T-helper 2 cell treated with Interferon-gamma antibody and Interleukin-4, amounts not matched to agents 5 μg/mL and 100 μg/mL, for 36 hours (primary cell): Measurements from ENCODE around the gene CIRBP.

Experiments used
- DNase-seq: peaks from one replicate; pipeline ENCODE4 v3.0.0; 2021; ENCODE audit warnings: low spot score
- H3K27ac Mint-ChIP-seq: one replicate; pipeline ENCODE4 v1.8.0; 2021; ENCODE audit warnings: mild to moderate bottlenecking, mixed read lengths
- H3K27me3 Mint-ChIP-seq: one replicate; pipeline ENCODE4 v1.8.0; 2021; ENCODE audit warnings: low read depth, mixed read lengths
- H3K36me3 Mint-ChIP-seq: one replicate; pipeline ENCODE4 v1.8.0; 2021; ENCODE audit warnings: low read depth, mixed read lengths
- H3K4me1 Mint-ChIP-seq: one replicate; pipeline ENCODE4 v1.8.0; 2021; ENCODE audit warnings: low read depth, mixed read lengths
- H3K4me3 Mint-ChIP-seq: one replicate; pipeline ENCODE4 v1.8.0; 2022; ENCODE audit warnings: mild to moderate bottlenecking, moderate library complexity, mixed read lengths
- H3K9me3 Mint-ChIP-seq: one replicate; pipeline ENCODE4 v1.8.0; 2021; ENCODE audit warnings: mixed read lengths

CIRBP gene

DNA sequence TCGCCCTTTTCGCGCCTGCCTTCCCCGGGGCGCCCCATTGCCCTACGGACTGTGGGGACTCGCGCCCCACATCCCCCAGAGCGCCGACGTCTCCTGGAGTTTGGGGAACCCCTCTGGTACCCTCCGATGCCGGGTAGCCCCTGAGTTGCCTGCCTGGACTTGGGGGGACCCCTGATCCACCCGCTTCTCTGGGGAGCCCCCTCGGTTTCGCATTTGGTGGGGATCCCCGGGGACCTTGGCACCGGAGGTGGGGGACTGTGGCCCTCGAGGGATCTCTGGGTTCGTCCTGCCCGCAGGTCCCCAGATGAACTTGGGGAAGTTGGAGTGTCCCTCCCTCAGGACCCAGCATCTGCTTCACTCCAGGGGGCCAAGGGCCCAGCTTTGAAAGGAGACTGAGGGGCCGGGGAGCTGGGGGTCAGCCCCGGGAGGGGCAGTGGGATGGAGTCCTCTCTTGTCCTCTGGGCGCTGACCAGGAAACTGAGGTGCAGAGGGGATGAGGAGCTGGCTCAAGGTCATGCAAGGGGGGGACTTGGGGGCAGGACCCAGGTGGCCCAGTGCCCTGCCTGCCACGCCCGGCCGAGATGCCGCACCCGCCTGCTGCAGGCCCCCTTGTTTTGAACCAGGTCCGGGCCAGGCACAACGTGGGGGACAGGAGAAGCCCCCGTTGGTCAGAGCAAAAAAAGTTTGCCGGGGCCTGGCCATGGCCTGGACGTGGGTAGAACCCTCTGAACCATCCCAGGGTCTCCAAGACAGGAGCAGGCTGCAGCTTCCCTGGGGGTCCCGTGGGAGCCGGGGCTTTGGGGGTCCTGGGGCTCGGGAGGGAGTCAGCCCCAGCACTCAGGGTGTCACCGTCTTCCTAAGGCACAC lies 17.6 kb downstream of the CIRBP start:
- peaks cover under 1% of the 10 kb centered on the region for H3K4me1 Mint-ChIP-seq
- H3K9me3 Mint-ChIP-seq = no peaks in the 10 kb centered on the region
- no peaks in the 10 kb centered on the region for H3K36me3 Mint-ChIP-seq
- H3K27me3 Mint-ChIP-seq = peaks cover 22% of the 10 kb centered on the region
- H3K27ac Mint-ChIP-seq = no peak overlapping the region
- no peak for DNase-seq
- H3K4me3 Mint-ChIP-seq = no peak overlapping the region

GRCh38 chr19:1287354-1288225 lies 18.5 kb downstream of the CIRBP start:
- no peaks in the 10 kb centered on the region for H3K4me1 Mint-ChIP-seq
- no peaks in the 10 kb centered on the region for H3K36me3 Mint-ChIP-seq
- H3K27ac Mint-ChIP-seq = no peak overlapping the region
- no peak for DNase-seq
- H3K4me3 Mint-ChIP-seq = no peak overlapping the region
- H3K9me3 Mint-ChIP-seq = no peaks in the 10 kb centered on the region
- peaks cover 22% of the 10 kb centered on the region for H3K27me3 Mint-ChIP-seq

GRCh38 chr19:1288226-1288612 lies 19.1 kb downstream of the CIRBP start:
- DNase-seq = no peak
- H3K27ac Mint-ChIP-seq = no peak overlapping the region
- H3K27me3 Mint-ChIP-seq = peaks cover 22% of the 10 kb centered on the region
- H3K9me3 Mint-ChIP-seq = no peaks in the 10 kb centered on the region
- H3K36me3 Mint-ChIP-seq = no peaks in the 10 kb centered on the region
- no peaks in the 10 kb centered on the region for H3K4me1 Mint-ChIP-seq
- H3K4me3 Mint-ChIP-seq = no peak overlapping the region

DNA sequence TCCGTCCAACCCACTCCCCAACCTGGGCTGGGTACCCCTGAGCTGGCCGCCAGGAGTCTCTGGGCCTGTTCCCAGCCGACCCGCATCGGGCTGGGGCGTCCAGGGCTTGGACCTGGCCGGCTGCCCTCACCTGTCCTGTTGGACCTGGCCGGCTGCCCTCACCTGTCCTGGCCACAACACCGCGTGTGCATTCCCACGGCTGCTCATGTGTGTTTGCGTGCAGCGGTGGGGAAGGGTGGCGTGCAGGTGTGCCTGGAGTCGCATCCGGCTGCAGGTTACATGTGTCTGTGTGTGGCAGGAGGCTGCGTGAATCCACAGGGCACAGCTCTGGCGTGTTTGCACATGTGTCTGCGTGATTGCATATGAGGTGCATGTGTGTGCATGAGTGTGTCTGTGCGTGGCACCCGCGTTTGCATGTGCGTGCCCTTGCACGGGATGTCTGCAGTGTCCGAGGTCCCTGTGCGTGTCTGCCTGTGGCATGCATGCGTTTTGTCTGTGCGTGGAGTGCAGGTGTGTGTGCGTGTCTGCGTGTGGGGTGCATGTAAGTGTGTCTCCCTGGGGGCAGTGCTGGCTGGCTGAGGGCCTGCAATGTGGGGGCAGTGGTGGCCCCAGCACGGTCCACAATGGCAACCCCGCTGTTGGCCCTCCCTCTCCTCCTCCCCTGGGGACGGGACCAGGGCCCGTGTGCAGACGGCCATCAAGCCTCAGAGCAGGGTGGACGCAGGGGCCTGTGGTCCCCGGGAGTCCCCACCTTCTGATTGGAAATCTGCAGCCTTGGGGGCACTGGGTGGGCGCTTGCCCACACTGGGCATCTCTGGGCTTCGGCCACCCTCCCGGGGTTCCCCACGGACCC lies 19.9 kb downstream of the CIRBP start:
- Mint-ChIP-seq H3K36me3 (no peaks in the 10 kb centered on the region), H3K27ac (no peak overlapping the region)

DNA sequence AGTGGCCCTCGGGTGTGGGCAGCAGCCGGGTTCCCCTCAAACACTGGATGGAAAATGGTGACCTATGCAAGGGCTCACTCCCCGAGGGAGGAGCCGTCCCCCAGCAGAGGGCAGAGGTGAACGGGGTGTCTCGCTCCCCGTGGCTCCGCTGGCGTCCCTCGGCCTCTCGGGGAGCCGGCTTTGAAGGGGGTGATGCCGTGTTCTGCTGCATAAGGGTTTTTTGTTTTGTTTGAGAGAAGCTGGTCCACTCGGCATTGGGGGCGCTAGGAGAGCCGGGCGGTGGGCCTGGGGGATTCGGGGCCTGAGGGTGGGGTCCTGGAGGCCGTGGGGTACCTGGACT lies 20.5 kb downstream of the CIRBP start:
- Mint-ChIP-seq H3K4me1 (no peaks in the 10 kb centered on the region), H3K27me3 (peaks cover 16% of the 10 kb centered on the region), H3K36me3 (no peaks in the 10 kb centered on the region), H3K9me3 (no peaks in the 10 kb centered on the region), H3K27ac (no peak overlapping the region), H3K4me3 (no peak overlapping the region)
- no peak for DNase-seq

More for the DNA sequence above, 19.9 kb downstream of the CIRBP start:
- no peaks in the 10 kb centered on the region for H3K9me3 Mint-ChIP-seq
- DNase-seq = no peak
- peaks cover 19% of the 10 kb centered on the region for H3K27me3 Mint-ChIP-seq
- H3K4me1 Mint-ChIP-seq = no peaks in the 10 kb centered on the region
- no peak overlapping the region for H3K4me3 Mint-ChIP-seq

DNA sequence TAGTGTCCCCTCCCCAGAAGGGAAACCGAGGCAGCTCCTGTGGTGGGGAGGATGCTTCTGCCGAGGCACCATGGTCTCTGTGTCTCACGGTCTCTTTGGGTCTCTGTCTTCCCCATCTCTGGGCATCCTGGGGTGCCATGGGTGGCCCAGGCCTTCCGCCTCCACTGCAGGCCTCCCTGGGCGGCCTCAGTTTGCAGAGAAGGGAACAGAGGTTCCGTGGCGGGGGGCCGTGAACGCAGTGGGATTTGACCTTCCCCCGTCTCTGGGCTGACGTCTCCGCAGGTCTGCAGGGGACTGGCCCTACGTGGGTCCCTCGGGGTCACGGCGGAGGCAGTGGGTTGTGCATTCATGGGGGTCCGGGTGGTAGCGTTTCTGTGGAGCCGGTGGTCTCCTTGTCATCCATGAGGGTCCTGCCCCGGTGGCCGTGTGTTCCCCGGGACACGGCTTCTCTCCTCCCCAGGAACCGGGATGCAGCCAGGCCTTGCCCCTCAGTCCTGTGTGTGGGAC lies 21.1 kb downstream of the CIRBP start:
- Mint-ChIP-seq H3K9me3 (no peaks in the 10 kb centered on the region), H3K4me3 (no peak overlapping the region), H3K27me3 (peaks cover 10% of the 10 kb centered on the region), H3K36me3 (no peaks in the 10 kb centered on the region), H3K4me1 (no peaks in the 10 kb centered on the region), H3K27ac (no peak overlapping the region)
- DNase-seq = no peak

DNA sequence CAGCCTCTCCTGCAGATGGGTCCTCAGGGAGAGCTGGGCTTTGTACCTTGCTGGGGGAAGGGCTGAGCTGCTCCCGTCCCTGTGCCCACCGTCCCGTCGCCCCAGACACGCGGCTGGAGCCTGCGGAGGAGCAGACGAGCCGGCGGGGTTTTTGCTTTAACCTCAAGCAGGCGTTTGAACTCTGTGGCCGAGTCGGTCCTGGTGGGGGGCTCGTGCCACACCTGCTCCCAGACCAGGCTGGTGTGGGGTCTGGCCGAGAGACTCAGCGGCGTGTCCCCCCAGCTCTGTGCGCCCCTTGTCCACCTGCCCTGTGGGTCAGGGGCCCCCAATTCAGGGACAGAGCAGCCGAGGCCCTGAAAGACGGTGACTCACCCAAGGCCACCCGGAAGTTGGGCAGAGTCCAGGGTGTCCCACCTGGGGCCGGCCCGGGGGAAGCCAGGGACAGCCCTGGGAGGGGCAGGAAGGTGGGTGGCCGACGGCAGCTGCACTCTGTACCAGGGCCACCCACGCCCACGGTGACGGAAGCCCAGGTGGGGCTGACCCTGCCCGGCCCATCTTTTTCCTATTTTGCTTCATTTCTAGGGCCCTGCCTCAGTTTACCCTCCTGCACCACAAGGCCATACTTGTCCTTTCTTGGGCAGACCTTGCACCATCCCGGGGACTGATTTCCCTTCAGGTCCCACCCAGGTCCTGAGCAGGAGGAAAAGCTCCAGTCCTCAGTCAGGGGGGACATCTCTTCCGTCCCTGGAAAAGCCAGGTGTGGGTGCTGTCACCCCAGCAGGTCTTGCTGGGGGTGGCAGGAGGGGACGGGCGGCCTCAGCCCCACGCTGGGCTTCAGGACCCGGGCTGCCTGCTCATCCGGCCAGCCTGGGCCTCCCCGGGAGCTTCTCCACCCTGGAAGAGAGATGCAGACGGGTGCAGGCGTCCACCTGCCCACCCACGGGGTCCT lies 21.8 kb downstream of the CIRBP start:
- Mint-ChIP-seq H3K4me3 (no peak overlapping the region), H3K9me3 (no peaks in the 10 kb centered on the region), H3K27me3 (peaks cover 9% of the 10 kb centered on the region), H3K27ac (no peak overlapping the region), H3K4me1 (no peaks in the 10 kb centered on the region), H3K36me3 (no peaks in the 10 kb centered on the region)
- no peak for DNase-seq

GRCh38 chr19:1291761-1292418 lies 22.8 kb downstream of the CIRBP start:
- H3K27me3 Mint-ChIP-seq = peaks cover 4% of the 10 kb centered on the region
- H3K36me3 Mint-ChIP-seq = no peaks in the 10 kb centered on the region
- no peaks in the 10 kb centered on the region for H3K9me3 Mint-ChIP-seq
- DNase-seq = no peak
- H3K4me3 Mint-ChIP-seq = no peak overlapping the region
- no peak overlapping the region for H3K27ac Mint-ChIP-seq
- no peaks in the 10 kb centered on the region for H3K4me1 Mint-ChIP-seq

GRCh38 chr19:1292419-1293151 lies 23.5 kb downstream of the CIRBP start:
- H3K9me3 Mint-ChIP-seq = no peaks in the 10 kb centered on the region
- no peak for DNase-seq
- H3K27ac Mint-ChIP-seq = no peak overlapping the region
- H3K36me3 Mint-ChIP-seq = no peaks in the 10 kb centered on the region
- peaks cover 4% of the 10 kb centered on the region for H3K27me3 Mint-ChIP-seq
- H3K4me3 Mint-ChIP-seq = no peak overlapping the region
- H3K4me1 Mint-ChIP-seq = no peaks in the 10 kb centered on the region

GRCh38 chr19:1293782-1294604 lies 24.9 kb downstream of the CIRBP start:
- no peaks in the 10 kb centered on the region for H3K4me1 Mint-ChIP-seq
- H3K36me3 Mint-ChIP-seq = no peaks in the 10 kb centered on the region
- peaks cover 4% of the 10 kb centered on the region for H3K27me3 Mint-ChIP-seq
- H3K9me3 Mint-ChIP-seq = no peaks in the 10 kb centered on the region
- no peak for DNase-seq
- no peak overlapping the region for H3K4me3 Mint-ChIP-seq
- H3K27ac Mint-ChIP-seq = no peak overlapping the region

DNA sequence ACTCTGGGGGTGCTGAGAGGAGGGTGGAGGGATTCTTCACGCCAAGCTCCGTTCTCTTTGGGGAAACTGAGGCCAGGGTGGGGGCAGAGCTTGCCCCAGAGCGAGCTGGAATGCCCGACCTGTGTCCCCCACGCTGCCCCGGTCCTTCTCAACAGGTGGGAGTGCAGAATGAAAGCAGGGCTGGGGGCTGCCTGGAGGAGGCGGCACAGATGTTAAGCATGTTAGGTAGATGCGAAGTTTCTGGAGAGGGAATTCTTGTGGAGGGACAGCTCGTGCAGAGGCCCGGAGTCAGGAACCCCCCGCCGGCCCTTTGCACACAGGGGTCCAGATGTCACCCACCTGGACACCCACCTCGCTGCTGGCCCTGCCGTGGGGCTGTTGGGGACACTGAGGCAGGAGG lies 25.6 kb downstream of the CIRBP start:
- Mint-ChIP-seq H3K27me3 (peaks cover 4% of the 10 kb centered on the region), H3K27ac (no peak overlapping the region), H3K4me3 (no peak overlapping the region), H3K4me1 (no peaks in the 10 kb centered on the region), H3K9me3 (no peaks in the 10 kb centered on the region), H3K36me3 (no peaks in the 10 kb centered on the region)
- no peak for DNase-seq
